OCI-LY3 (cell line): ENCODE data around the gene FBXL14.

Source experiments
- CTCF ChIP-seq: fragments of 200-600, 300-600 bp; sonication (generic); IDR thresholded peaks from 2 replicates; pipeline ENCODE4 v1.5.1; 2014; ENCODE audit warnings: antibody characterized with exemption, low read length, low read depth
- EZH2phosphoT487 ChIP-seq: fragments of 200-600 bp; shearing (Covaris generic); IDR thresholded peaks from 2 replicates; pipeline ENCODE4 v1.6.1; 2018; ENCODE audit warnings: antibody characterized with exemption, mixed run types, low read depth

- TF ChIP-seq CTCF (no peak), EZH2phosphoT487 (no peak)
These were observed 17.6 kb upstream of the FBXL14 start for GRCh38 chr12:1611803-1612572.
